Activated naive CD4-positive, alpha-beta T cell treated with anti-CD3 and anti-CD28 coated beads, Interleukin-2, amount 10 ng/mL, durations not matched to agents 7 days and 5 days (primary cell): Measurements from ENCODE around the gene PCDHGB4.
"Not testable (repeated sequence)": the region's sequence is repeated elsewhere in the genome, so short reads cannot be mapped to it uniquely, and the experiment has no call there.

Experiments used
- CTCF ChIA-PET: fragments of 350-600 bp; sonication (Branson Sonifier 250); formaldehyde crosslinking; loops from one replicate; lab custom pipeline; 2021; ENCODE audit warnings: antibody characterized with exemption; lab: Charles Lee
- DNase-seq: peaks from one replicate; pipeline ENCODE4 v3.0.0-alpha.2; 2020
- H3K27ac Mint-ChIP-seq: one replicate; pipeline ENCODE4 v1.8.0; 2021; ENCODE audit warnings: mild to moderate bottlenecking, moderate library complexity, mixed read lengths
- H3K27me3 Mint-ChIP-seq: one replicate; pipeline ENCODE4 v1.8.0; 2021; ENCODE audit warnings: mild to moderate bottlenecking, mixed read lengths
- H3K36me3 Mint-ChIP-seq: one replicate; pipeline ENCODE4 v1.8.0; 2021; ENCODE audit warnings: mixed read lengths
- H3K4me1 Mint-ChIP-seq: one replicate; pipeline ENCODE4 v1.8.0; 2021; ENCODE audit warnings: mixed read lengths
- H3K4me3 Mint-ChIP-seq: one replicate; pipeline ENCODE4 v1.8.0; 2021; ENCODE audit warnings: mild to moderate bottlenecking, moderate library complexity, mixed read lengths
- H3K9me3 Mint-ChIP-seq: one replicate; pipeline ENCODE4 v1.8.0; 2021; ENCODE audit warnings: mixed read lengths

Gene PCDHGB4

DNA sequence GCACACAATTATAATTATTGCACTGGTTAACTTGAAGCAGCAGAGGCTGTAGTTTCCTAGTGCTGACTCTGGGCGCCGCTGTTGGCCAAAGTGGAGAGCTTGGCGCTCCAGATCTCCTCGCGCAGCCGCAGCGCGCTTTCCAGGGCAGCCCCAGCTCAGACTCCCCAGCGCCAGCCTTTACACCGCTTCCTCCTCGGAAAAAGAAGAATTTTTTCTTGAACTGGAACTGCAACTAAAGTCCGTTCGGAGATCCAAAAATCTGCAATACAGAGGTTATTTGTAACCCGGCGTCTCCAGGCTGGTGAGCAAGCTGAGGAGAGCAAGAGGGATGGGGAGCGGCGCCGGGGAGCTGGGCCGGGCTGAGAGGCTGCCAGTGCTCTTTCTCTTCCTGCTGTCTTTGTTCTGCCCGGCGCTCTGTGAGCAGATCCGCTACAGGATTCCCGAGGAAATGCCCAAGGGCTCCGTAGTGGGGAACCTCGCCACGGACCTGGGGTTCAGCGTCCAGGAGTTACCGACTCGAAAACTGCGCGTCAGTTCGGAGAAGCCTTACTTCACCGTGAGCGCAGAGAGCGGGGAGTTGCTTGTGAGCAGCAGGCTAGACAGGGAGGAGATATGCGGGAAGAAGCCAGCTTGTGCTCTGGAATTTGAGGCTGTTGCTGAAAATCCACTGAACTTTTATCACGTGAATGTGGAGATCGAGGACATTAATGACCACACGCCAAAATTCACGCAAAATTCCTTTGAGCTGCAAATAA lies at the start of gene PCDHGB4:
Gene PCDHGB4, plus strand, starts transcription at position 142 of the 755 bp plus-strand sequence. Its CDS starts 187 bp downstream, at position 329.
- CTCF ChIA-PET: interaction anchor here (1.1 to 2.0 kb wide), 3 partner anchors 18 to 123 kb away, joined by 3 to 5 read pairs (median 4); partner anchors contain the start of genes PCDHGA12 and PCDHGB3
- peaks cover 49% of the 10 kb centered on the region for H3K27me3 Mint-ChIP-seq
- H3K9me3 Mint-ChIP-seq: peaks cover 29% of the 10 kb centered on the region
- not testable (repeated sequence) for H3K36me3 Mint-ChIP-seq, H3K4me1 Mint-ChIP-seq
- H3K27ac Mint-ChIP-seq: peak within 1 kb of the TSS; percentile 46
- H3K4me3 Mint-ChIP-seq: peak within 1 kb of the TSS; percentile 31
- peak; percentile 43 for DNase-seq

DNA sequence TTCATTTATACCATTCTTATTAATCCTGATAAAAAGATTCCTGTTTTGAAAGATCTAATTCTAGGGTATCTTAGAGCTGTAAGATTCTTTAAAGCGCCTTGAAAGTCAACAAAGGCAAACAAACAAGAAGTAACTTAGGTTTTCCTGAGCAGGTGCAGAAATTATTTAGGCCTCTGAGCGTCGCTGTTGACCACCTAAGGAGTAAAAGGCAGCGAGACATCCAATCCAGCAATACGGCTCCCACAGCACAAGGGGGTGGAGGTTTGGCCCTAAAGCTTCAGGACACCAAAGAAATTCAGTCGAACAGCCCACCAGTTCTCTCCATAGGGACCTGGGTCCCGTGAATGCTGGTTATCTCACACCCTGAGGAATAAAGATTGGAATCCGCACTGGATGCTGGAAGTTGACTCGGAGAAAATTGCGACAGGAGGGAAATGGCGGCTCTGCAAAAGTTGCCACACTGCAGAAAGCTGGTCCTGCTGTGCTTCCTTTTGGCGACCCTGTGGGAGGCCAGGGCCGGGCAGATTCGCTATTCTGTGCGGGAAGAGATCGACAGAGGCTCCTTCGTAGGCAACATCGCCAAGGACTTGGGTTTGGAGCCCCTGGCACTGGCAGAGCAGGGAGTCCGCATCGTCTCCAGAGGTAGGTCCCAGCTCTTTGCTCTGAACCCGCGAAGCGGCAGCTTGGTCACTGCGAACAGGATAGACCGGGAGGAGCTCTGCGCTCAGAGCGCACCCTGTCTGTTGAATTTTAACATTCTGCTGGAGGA lies 48.8 kb upstream of the PCDHGB4 start, which contains the start of gene PCDHGA2:
Gene PCDHGA2, plus strand, starts transcription at position 223 of the 769 bp plus-strand sequence.
- CTCF ChIA-PET: interaction anchor here (0.6 to 1.6 kb wide), 6 partner anchors 11 to 229 kb away, joined by 3 to 6 read pairs (median 3); partner anchors contain the start of genes PCDHGB1 and TAF7
- Mint-ChIP-seq H3K4me3 (no peak within 1 kb of the TSS), H3K4me1 (peaks cover 2% of the 10 kb centered on the region), H3K27ac (no peak within 1 kb of the TSS), H3K9me3 (peaks cover 25% of the 10 kb centered on the region), H3K27me3 (peaks cover 21% of the 10 kb centered on the region), H3K36me3 (no peaks in the 10 kb centered on the region)
- DNase-seq: no peak

DNA sequence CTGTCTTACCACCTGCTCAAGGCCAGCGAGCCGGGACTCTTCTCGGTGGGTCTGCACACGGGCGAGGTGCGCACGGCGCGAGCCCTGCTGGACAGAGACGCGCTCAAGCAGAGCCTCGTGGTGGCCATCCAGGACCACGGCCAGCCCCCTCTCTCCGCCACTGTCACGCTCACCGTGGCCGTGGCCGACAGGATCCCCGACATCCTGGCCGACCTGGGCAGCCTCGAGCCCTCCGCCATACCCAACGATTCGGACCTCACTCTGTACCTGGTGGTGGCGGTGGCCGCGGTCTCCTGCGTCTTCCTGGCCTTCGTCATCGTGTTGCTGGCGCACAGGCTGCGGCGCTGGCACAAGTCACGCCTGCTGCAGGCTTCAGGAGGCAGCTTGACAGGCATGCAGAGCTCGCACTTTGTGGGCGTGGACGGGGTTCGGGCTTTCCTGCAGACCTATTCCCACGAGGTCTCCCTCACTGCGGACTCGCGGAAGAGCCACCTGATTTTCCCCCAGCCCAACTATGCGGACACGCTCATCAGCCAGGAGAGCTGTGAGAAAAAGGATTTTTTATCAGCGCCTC lies 46.6 kb upstream of the PCDHGB4 start:
- H3K27ac Mint-ChIP-seq, H3K36me3 Mint-ChIP-seq, DNase-seq, H3K4me1 Mint-ChIP-seq, H3K4me3 Mint-ChIP-seq: not testable (repeated sequence)
- Mint-ChIP-seq H3K27me3 (peaks cover 33% of the 10 kb centered on the region), H3K9me3 (peaks cover 33% of the 10 kb centered on the region)
- CTCF ChIA-PET: interaction anchor here (0.9 to 1.4 kb wide), 2 partner anchors 172 to 217 kb away, joined by 3 read pairs; no protein-coding TSS in a partner anchor

DNA sequence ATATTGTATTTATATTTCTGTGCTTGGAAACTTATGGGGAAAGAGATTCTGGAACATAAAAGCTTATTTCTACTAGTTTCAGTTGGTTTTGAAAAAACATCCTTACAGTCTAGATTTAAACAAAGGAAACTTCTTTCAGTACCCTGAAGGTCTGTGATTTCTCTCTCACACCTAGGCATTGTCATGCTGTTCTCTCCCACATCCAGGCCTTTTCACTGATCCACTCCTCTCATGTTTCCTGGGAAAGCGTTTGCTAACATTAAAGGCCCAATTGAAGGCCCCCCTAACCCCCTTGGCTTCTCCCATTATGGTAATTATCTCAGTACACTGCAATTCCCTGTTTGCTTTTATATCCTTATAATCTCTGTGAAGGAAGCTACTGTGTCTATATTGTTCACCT lies 44.7 kb upstream of the PCDHGB4 start:
- no peaks in the 10 kb centered on the region for H3K36me3 Mint-ChIP-seq
- CTCF ChIA-PET: interaction anchor here (1.1 to 1.3 kb wide), 2 partner anchors 17 to 24 kb away, joined by 3 to 4 read pairs; partner anchors contain the start of gene PCDHGB2
- peaks cover 40% of the 10 kb centered on the region for H3K27me3 Mint-ChIP-seq
- H3K4me3 Mint-ChIP-seq: no peak overlapping the region
- H3K27ac Mint-ChIP-seq: no peak overlapping the region
- DNase-seq: no peak
- peaks cover 3% of the 10 kb centered on the region for H3K4me1 Mint-ChIP-seq
- H3K9me3 Mint-ChIP-seq: peaks cover 36% of the 10 kb centered on the region

DNA sequence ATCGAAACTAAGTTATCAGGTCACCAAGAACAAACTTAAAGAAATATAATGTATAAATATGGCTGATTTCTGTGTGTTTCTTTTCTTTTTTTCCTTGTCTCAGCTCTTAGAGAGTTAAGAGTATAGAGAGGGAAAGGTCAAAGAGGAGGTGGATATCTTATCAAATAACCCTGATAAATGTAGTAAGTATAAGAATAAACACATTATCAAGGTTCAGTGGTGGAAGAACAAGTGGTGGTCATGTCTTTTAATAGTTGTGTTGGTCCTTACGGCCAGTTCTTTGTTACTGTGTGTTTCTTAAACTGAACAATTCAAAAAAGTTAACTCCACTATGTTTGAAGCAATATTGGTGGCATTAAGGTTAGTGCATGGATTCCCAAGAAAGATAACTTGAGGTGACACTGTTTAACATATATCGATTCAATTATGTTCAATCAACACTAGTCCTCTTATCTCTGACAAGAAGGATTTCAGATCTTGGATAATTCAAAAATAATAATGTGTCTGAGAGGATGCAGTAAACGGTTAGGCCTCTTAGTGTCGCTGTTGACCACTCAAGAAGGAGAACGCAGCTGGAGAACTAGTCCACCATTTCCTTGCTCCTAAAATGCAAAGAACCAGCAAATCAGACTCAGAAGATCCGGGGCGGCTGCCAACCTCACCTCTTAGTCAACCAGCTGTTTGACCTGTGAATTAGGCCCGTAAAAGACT lies 44.1 kb upstream of the PCDHGB4 start, which contains the start of gene PCDHGA3:
Gene PCDHGA3, plus strand, starts transcription at position 588 of the 711 bp plus-strand sequence. CDS start 205 bp downstream, outside the sequence.
- Mint-ChIP-seq H3K9me3 (peaks cover 33% of the 10 kb centered on the region), H3K4me3 (peak within 1 kb of the TSS; percentile 52), H3K27ac (no peak within 1 kb of the TSS), H3K36me3 (no peaks in the 10 kb centered on the region), H3K4me1 (peaks cover 3% of the 10 kb centered on the region), H3K27me3 (peaks cover 40% of the 10 kb centered on the region)
- CTCF ChIA-PET: interaction anchor here (1.0 to 1.7 kb wide), 12 partner anchors 8 to 77 kb away, joined by 3 to 5 read pairs (median 3); partner anchors contain the start of genes PCDHGA1, PCDHGA11, PCDHGB2 and PCDHGB6
- DNase-seq: peak; percentile 46

DNA sequence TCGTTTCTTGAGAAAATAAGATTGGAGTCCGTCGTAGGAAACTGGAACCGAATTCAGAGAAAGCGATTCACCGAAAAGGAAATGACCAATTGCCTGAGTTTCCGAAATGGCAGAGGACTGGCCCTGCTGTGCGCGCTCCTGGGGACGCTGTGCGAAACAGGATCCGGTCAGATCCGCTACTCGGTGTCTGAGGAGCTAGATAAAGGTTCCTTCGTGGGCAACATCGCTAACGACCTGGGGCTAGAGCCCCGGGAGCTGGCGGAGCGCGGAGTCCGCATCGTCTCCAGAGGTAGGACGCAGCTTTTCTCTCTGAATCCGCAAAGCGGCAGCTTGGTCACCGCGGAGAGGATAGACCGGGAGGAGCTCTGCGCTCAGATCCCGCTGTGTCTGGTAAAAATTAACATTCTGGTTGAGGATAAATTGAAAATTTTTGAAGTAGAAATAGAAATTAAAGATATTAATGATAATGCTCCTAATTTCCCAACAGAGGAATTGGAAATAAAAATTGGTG lies 43.5 kb upstream of the PCDHGB4 start:
- peaks cover 33% of the 10 kb centered on the region for H3K9me3 Mint-ChIP-seq
- DNase-seq: no peak
- peaks cover 35% of the 10 kb centered on the region for H3K27me3 Mint-ChIP-seq
- no peak overlapping the region for H3K27ac Mint-ChIP-seq
- H3K4me3 Mint-ChIP-seq: peak overlapping the region; percentile 52
- CTCF ChIA-PET: interaction anchor here (1.0 to 1.7 kb wide), 12 partner anchors 9 to 77 kb away, joined by 3 to 5 read pairs (median 3); partner anchors contain the start of genes PCDHGA1, PCDHGA11, PCDHGB2 and PCDHGB6
- H3K36me3 Mint-ChIP-seq: no peaks in the 10 kb centered on the region
- H3K4me1 Mint-ChIP-seq: peaks cover 3% of the 10 kb centered on the region

DNA sequence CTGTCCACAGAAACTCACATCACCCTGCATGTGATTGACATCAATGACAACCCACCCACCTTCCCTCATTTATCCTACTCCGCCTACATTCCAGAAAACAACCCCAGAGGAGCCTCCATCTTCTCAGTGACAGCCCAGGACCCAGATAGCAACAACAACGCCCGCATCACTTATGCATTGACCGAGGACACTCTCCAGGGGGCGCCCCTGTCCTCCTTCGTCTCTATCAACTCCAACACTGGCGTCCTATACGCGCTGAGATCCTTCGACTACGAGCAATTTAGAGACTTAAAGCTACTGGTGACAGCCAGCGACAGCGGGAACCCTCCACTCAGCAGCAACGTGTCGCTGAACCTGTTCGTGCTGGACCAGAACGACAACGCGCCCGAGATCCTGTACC lies 42.2 kb upstream of the PCDHGB4 start:
- no peak for DNase-seq
- H3K4me3 Mint-ChIP-seq: no peak overlapping the region
- H3K27ac Mint-ChIP-seq: no peak overlapping the region
- H3K9me3 Mint-ChIP-seq: peaks cover 32% of the 10 kb centered on the region
- peaks cover 31% of the 10 kb centered on the region for H3K27me3 Mint-ChIP-seq
- peaks cover 3% of the 10 kb centered on the region for H3K4me1 Mint-ChIP-seq
- CTCF ChIA-PET: no interaction called here
- H3K36me3 Mint-ChIP-seq: peaks cover 5% of the 10 kb centered on the region

DNA sequence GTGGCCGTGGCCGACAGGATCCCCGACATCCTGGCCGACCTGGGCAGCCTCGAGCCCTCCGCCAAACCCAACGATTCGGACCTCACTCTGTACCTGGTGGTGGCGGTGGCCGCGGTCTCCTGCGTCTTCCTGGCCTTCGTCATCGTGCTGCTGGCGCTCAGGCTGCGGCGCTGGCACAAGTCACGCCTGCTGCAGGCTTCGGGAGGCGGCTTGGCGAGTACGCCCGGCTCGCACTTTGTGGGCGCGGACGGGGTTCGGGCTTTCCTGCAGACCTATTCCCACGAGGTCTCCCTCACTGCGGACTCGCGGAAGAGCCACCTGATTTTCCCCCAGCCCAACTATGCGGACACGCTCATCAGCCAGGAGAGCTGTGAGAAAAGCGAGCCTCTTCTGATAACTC lies 41.5 kb upstream of the PCDHGB4 start:
- CTCF ChIA-PET: interaction anchor here (1.0 to 1.6 kb wide), 3 partner anchors 10 to 24 kb away, joined by 3 to 4 read pairs (median 4); partner anchors contain the start of gene PCDHGB3
- not testable (repeated sequence) for H3K4me3 Mint-ChIP-seq, H3K4me1 Mint-ChIP-seq, H3K36me3 Mint-ChIP-seq, H3K27ac Mint-ChIP-seq, DNase-seq
- Mint-ChIP-seq H3K27me3 (peaks cover 35% of the 10 kb centered on the region), H3K9me3 (peaks cover 35% of the 10 kb centered on the region)

DNA sequence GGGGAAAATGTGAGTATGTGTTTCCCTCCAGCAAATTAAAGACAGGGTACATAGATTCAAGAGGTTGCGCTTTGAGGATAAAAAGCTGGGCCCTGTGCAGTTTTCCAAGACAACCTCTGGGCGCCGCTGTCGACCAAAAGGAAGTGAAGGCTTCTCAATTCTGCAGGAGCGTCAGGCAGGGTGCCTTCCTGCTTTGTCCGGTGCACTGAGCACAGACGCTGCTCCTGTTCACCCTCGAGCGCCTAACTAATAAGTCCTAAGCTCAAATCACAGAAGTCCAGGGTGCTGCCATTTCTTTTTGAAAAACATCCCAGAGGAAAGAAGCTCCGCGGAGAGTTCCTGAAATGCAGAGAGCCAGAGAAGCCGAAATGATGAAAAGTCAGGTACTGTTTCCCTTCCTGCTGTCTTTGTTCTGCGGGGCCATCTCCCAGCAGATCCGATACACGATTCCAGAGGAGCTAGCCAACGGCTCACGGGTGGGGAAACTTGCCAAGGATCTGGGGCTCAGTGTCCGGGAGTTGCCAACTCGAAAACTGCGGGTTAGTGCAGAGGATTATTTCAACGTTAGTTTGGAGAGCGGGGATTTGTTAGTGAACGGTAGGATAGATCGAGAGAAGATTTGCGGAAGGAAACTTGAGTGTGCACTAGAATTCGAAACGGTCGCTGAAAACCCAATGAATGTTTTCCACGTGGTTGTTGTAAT lies 37.4 kb upstream of the PCDHGB4 start, which contains the start of gene PCDHGB1:
Gene PCDHGB1, plus strand, starts transcription at position 183 of the 703 bp plus-strand sequence. Its CDS starts 162 bp downstream, at position 345.
- Mint-ChIP-seq H3K4me3 (peak within 1 kb of the TSS; percentile 47), H3K9me3 (peaks cover 28% of the 10 kb centered on the region), H3K36me3 (peaks cover 8% of the 10 kb centered on the region), H3K27me3 (peaks cover 41% of the 10 kb centered on the region), H3K4me1 (no peaks in the 10 kb centered on the region), H3K27ac (no peak within 1 kb of the TSS)
- CTCF ChIA-PET: interaction anchor here (0.7 to 1.8 kb wide), 5 partner anchors 12 to 329 kb away, joined by 3 to 7 read pairs (median 4); partner anchors contain the start of genes PCDHGA1, PCDHGA2 and PCDHGB3
- peak; percentile 54 for DNase-seq

DNA sequence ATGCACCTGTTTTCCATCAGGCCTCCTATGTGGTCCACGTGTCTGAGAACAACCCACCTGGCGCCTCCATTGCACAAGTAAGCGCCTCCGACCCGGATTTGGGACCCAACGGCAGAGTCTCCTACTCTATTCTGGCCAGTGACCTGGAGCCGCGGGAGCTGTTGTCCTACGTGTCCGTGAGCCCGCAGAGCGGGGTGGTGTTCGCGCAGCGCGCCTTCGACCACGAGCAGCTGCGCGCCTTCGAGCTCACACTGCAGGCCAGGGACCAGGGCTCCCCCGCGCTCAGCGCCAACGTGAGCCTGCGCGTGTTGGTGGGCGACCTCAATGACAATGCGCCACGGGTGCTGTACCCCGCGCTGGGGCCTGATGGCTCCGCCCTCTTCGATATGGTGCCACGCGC lies 35.9 kb upstream of the PCDHGB4 start:
- Mint-ChIP-seq H3K4me3 (no peak overlapping the region), H3K4me1 (no peaks in the 10 kb centered on the region), H3K36me3 (peaks cover 8% of the 10 kb centered on the region), H3K9me3 (peaks cover 34% of the 10 kb centered on the region), H3K27ac (no peak overlapping the region), H3K27me3 (peaks cover 45% of the 10 kb centered on the region)
- DNase-seq: no peak
- CTCF ChIA-PET: no interaction called here

DNA sequence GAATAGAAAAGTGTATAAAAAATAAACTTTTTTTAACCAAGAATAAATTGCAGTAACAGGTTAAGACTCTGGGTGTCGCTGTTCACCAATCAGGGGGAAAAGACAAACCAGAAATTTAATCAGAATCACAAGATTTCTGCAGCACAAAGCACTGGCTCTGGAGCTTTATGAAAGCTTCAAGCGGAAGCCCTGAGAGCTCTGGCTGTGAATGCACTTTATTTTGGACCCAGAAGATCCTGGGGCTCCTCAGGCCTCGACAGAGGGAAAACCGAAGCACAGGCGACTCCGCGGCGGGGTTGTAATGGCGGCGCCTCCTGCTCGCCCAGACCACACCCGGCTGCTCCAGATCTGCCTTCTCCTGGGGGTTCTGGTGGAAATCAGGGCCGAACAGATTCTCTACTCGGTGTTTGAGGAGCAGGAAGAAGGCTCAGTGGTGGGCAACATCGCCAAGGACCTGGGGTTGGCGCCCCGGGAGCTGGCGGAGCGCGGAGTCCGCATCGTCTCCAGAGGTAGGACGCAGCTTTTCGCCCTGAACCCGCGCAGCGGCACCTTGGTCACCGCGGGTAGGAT lies 32.5 kb upstream of the PCDHGB4 start, which contains the start of gene PCDHGA4:
Gene PCDHGA4, plus strand, starts transcription at position 122 of the 570 bp plus-strand sequence. Its CDS starts 87 bp downstream, at position 209.
- H3K27me3 Mint-ChIP-seq: peaks cover 51% of the 10 kb centered on the region
- DNase-seq: no peak
- H3K36me3 Mint-ChIP-seq: peaks cover 8% of the 10 kb centered on the region
- no peak within 1 kb of the TSS for H3K27ac Mint-ChIP-seq
- H3K9me3 Mint-ChIP-seq: peaks cover 30% of the 10 kb centered on the region
- peak within 1 kb of the TSS; percentile 15 for H3K4me3 Mint-ChIP-seq
- CTCF ChIA-PET: interaction anchor here (0.9 to 1.5 kb wide), 8 partner anchors 8 to 209 kb away, joined by 3 to 5 read pairs (median 3); partner anchors contain the start of genes PCDHGA3 and PCDHGA6
- H3K4me1 Mint-ChIP-seq: no peaks in the 10 kb centered on the region

DNA sequence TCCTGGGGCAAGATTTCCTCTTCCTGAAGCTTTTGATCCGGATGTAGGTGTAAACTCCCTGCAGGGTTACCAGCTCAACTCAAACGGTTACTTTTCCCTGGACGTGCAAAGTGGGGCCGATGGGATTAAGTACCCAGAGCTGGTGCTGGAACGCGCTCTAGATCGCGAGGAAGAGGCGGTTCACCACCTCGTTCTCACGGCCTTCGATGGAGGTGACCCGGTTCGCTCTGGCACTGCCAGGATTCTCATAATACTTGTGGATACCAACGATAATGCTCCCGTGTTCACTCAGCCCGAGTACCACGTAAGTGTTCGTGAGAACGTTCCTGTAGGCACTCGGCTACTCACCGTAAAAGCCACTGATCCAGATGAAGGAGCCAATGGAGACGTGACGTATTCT lies 31.9 kb upstream of the PCDHGB4 start:
- Mint-ChIP-seq H3K9me3 (peaks cover 29% of the 10 kb centered on the region), H3K4me1 (no peaks in the 10 kb centered on the region), H3K36me3 (peaks cover 6% of the 10 kb centered on the region), H3K4me3 (no peak overlapping the region), H3K27ac (no peak overlapping the region), H3K27me3 (peaks cover 49% of the 10 kb centered on the region)
- DNase-seq: no peak
- CTCF ChIA-PET: interaction anchor here (0.9 to 1.5 kb wide), 10 partner anchors 9 to 208 kb away, joined by 3 to 5 read pairs (median 3); partner anchors contain the start of genes PCDHGA3 and PCDHGA6
